ENCODE data around the gene BID. TPM values are rescaled to one million over a fixed set of nuclear protein-coding genes. Genes with fewer than 3 reads are reported as not detected.

Gene BID
- total and polyA plus RNA-seq, 10 of the 15 experiments (the other 5 are each of a cell fraction or from before 2014, with no cell fraction given): 7.9 to 241 (median 136) TPM

- H3K9me3 ChIP-seq (replicated peaks; ENCODE audit: control insufficient read depth, insufficient read depth, low read length): no peaks in the 10 kb centered on the region
- H3K36me3 ChIP-seq (ENCODE audit: control insufficient read depth in 2 of 2, insufficient read depth in 2 of 2, low read length in 1 of 2): peaks cover 0 to 2% of the 10 kb centered on the region in 2 experiments; a peak in 1 of 4 replicates
- no peak overlapping the region for H3K4me3 ChIP-seq
- no peaks in the 10 kb centered on the region for H4K20me1 ChIP-seq (ENCODE audit: control insufficient read depth, insufficient read depth)
- H3K4me1 ChIP-seq (ENCODE audit: control insufficient read depth, insufficient read depth, low read length): no peaks in the 10 kb centered on the region
- no peak overlapping the region for H2AFZ ChIP-seq (ENCODE audit: control insufficient read depth, low read depth, low read length)
- POLR2A ChIA-PET: no interaction called here
- FAIRE-seq: no peak
- no peak overlapping the region for H3K27ac ChIP-seq (ENCODE audit: control insufficient read depth, insufficient read depth)
- BruUV-seq (replicated peaks): TSS peak; percentile 28
- H3K9ac ChIP-seq (ENCODE audit: control insufficient read depth, insufficient read depth, low read length): no peak overlapping the region
- TF ChIP-seq SIN3A (IDR thresholded peaks at IDR 0.05; ENCODE audit: low read depth, low read length) (no peak), SMAD5 (IDR thresholded peaks at IDR 0.05; ENCODE audit: low read depth) (no peak), RCOR1 (conservative IDR thresholded peaks at IDR 0.05; ENCODE audit: low read depth, low read length) (no peak), NKRF (conservative IDR thresholded peaks at IDR 0.05) (no peak), EP300 (IDR thresholded peaks at IDR 0.05; ENCODE audit: borderline replicate concordance in 1 of 2, control insufficient read depth in 1 of 2, low read depth in 2 of 2, low read length in 2 of 2) (no peak), CHD4 (IDR thresholded peaks at IDR 0.05) (no peak), TCF3 (IDR thresholded peaks at IDR 0.05; ENCODE audit: borderline replicate concordance, insufficient read depth, low read depth, low read length) (no peak), HCFC1 (IDR thresholded peaks at IDR 0.05; ENCODE audit: low read length) (no peak), ZZZ3 (IDR thresholded peaks at IDR 0.05; ENCODE audit: control insufficient read depth, insufficient read length, low read depth) (no peak)
- SMC1A ChIA-PET (ENCODE audit: uncharacterized antibody, unreplicated experiment): no interaction called here
- no peaks in the 10 kb centered on the region for H3K27me3 ChIP-seq (replicated peaks in 1 of 2; ENCODE audit: control insufficient read depth in 2 of 2, insufficient read depth in 2 of 2, low read length in 1 of 2)
- H3K79me2 ChIP-seq (ENCODE audit: control insufficient read depth, insufficient read depth, low read length): no peaks in the 10 kb centered on the region
- intact Hi-C loops (cut with micrococcal nuclease; ENCODE audit: unreplicated experiment): loop anchor here (10.0 kb wide), 1 partner anchor 65 kb away; the partner anchor contains the start of gene BCL2L13
- in situ Hi-C loops (cut with MboI): no loop called here
- RAD21 ChIA-PET (ENCODE audit: unreplicated experiment): no interaction called here
- no peak overlapping the region for H3K4me2 ChIP-seq (ENCODE audit: control insufficient read depth, insufficient read depth)
- CTCF ChIA-PET: no interaction called here
- 82% methylated on average over 7 of the region's 7 CpGs for WGBS (ENCODE audit: insufficient coverage, insufficient replicate concordance, low lambda C conversion rate, missing lambda C conversion rate)
- ATAC-seq: no peak
- no peak for DNase-seq (ENCODE audit: low read depth, low spot score)
These were observed 74.5 kb downstream of the BID start for GRCh38 chr22:17699696-17700340.

All from GM12878 (cell line).